GM19043 (cell line): Measurements from ENCODE around the gene PRPF19.
A peak's percentile ranks its signal among the peaks of the same experiment; 100 is the strongest.

Source experiments
- ATAC-seq: cut with Tn5 transposase; IDR thresholded peaks from one replicate; pipeline ENCODE4 v1.9.1; 2021; ENCODE audit warnings: low read depth; ENCODE audit not compliant: unreplicated experiment

The PRPF19 gene

DNA sequence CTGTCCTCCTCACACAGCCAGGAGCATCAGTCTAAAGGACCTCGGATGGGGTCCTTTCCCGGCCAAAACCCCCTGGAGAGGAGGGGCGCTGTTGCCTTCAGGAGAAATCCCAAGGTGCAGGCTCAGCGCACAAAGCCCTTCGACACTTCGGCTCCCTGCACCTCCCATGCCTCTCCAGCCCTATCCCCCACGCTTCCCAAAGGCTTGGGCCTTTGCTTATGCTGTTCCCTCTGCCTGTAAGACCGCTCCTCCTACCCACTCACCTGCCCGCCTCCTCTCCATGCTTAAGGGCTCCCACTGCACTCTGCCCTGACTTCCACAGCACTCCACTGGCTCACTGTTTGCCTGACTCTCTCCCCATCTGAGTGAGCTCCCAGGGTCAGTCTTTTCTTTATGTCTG is 32.1 kb upstream of the PRPF19 start:
- no peak for ATAC-seq

DNA sequence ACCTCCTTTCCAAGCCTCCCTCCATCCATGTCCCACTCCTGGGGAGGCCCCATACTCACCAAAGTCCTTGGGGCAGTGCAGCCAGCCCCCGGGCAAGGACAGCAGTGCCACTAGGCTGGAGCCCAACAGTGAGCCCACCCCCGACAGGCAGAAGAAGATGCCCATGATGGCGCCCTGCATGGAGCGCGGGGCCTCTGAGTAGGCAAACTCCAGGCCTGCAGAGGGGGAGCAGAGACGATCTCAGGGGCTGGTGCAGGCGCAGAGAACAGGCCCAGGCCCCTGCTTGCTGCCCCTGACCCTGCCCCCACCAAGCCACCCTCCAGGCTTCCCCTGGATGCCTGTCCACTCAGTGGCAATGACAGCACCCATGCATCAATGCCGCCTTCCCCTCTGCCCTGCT is 31.4 kb upstream of the PRPF19 start:
- no peak for ATAC-seq

- no peak for ATAC-seq
Observed at GRCh38 chr11:60937144-60937527, 30.8 kb upstream of the PRPF19 start.

DNA sequence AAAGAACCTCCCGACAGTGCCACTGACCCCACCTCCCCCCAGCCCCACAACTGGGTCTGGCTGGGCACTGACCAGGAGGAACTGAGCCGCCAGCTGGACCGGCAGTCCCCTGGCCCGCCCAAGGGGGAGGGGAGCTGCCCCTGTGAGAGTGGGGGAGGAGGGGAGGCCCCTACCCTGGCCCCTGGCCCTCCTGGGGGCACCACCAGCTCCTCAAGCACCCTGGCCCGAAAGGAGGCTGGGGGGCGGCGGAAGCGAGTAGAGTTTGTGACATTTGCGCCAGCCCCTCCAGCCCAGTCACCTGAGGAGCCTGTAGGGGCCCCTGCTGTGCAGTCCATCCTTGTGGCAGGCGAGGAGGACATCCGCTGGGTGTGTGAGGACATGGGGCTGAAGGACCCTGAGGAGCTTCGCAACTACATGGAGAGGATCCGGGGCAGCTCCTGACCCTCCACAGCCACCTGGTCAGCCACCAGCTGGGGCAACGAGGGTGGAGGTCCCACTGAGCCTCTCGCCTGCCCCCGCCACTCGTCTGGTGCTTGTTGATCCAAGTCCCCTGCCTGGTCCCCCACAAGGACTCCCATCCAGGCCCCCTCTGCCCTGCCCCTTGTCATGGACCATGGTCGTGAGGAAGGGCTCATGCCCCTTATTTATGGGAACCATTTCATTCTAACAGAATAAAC is 30.2 kb upstream of the PRPF19 start:
- no peak for ATAC-seq

DNA sequence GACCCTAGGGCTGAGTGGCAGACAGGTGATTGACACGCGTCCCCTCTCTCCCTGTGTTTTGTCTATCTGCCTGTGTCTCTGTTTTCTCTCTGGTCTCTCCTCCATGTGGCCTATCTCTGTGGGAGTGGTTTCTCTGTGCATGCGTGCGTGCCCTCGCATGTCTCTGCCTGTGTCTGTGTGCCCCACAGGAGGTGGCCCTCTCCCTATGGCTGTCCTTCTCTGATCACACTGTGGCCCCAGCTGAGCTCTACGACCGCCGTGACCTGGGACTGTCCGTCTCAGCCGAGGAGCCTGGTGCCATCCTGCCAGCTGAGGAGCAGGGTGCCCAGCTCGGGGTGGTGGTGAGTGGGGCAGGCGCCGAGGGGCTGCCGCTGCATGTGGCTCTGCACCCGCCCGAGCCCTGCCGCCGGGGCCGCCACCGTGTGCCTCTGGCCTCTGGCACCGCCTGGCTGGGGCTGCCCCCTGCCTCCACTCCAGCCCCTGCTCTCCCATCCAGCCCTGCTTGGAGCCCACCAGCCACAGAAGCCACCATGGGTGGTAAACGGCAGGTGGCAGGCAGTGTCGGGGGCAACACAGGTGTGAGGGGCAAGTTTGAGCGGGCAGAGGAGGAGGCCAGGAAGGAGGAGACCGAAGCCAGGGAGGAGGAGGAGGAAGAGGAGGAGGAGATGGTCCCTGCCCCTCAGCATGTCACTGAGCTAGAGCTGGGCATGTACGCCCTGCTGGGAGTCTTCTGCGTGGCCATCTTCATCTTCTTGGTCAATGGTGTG is 29.5 kb upstream of the PRPF19 start:
- no peak for ATAC-seq

GRCh38 chr11:60934790-60935605 is 28.6 kb upstream of the PRPF19 start:
- no peak for ATAC-seq

GRCh38 chr11:60934124-60934789 is 27.9 kb upstream of the PRPF19 start:
- no peak for ATAC-seq

DNA sequence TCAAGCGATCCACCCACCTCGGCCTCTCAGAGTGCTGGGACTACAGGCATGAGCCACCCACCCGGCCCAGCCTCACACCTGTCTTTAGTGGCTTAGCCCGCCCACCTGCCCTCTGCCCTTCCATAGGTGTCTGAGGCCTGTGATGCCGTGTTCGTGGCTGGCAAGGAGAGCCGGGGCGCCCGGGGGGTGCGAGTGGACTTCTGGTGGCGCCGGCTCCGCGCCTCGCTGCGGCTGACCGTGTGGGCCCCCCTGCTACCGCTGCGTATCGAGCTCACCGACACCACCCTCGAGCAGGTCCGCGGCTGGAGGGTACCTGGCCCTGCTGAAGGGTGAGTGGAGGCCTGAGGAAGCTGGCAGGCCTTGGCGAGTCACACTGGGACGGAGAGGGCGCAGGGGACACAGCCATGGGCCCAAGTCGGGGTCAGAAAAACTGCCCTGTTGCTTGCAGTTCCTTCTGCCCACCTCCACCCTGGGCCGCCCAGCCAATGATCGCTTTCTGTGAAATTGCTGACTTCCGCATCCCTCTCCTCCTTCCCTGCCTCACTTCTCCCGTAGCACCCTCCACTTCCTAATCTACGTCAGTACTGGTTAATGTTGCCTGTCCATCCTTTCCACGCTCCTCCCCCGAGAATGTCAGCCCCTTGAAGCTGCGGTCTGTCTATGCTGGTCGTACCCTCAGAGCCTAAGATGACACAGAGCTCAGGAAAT is 27.2 kb upstream of the PRPF19 start:
- no peak for ATAC-seq

GRCh38 chr11:60932605-60933356 is 26.4 kb upstream of the PRPF19 start:
- peak; percentile 59 for ATAC-seq

DNA sequence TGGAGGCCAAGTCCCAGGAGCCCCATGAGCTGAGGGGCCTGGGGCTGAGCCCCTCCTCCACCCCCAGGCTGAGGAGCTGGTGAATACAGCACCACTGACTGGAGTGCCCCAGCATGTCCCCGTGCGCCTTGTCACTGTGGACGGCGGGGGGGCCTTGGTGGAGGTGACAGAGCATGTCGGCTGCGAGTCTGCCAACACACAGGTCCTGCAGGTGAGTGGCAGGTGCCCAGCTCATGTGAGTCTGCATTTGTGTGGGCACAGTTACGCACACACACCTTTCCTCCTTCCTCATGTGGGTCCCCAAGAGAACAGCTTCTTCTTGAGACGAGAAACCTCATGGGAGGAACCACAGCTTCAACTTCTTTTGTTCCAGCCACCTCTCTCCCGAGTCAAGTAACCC is 25.5 kb upstream of the PRPF19 start:
- ATAC-seq, result no peak

DNA sequence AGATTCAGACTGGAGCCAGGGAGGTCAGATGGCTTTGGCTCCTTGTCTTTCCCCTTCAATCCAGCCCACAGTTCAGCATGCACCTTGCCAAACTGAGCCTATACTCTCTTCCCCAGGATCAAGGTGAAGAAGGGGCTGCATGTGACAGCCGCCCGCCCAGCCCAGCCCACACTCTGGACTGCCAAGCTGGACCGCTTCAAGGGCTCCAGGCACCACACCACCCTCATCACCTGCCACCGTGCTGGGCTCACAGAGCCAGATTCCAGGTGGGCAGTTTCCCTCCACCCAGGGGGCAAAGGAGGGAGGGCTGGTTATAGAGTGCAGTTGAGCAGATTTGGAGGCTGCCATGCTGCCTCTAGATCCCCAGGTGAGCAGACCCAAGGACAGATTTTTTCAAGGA is 24.0 kb upstream of the PRPF19 start:
- ATAC-seq, result no peak

GRCh38 chr11:60929764-60930163 is 23.4 kb upstream of the PRPF19 start:
- ATAC-seq, result no peak

DNA sequence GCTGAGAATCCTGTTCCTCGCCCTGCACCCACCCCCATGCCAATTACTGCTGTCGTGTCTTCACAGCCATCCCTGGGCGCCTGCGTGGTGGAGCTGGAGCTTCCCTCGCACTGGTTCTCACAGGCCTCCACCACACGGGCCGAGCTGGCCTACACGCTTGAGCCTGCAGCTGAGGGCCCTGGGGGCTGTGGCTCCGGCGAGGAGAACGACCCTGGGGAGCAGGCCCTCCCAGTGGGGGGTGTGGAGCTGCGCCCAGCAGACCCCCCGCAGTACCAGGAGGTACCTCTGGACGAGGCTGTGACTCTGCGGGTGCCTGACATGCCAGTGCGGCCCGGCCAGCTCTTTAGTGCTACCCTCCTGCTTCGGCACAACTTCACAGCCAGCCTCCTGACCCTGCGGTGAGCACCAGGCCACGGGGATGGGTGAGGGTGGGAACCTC is 22.2 kb upstream of the PRPF19 start:
- no peak for ATAC-seq

DNA sequence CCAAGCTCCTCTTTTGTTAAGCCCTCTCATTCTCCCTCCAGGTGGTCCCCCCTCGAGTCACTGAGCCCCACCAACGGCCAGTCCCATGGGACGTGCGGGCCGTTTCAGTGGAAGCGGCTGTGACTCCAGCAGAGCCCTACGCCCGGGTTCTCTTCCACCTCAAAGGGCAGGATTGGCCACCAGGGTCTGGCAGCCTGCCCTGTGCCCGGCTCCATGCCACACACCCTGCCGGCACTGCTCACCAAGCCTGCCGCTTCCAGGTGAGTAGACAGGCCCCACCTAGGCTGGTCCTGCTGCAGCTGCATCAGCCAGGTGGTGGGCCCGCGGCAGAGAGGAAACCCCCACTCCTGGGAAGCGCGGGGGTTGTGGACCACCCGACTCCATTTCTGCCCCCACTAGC is 21.2 kb upstream of the PRPF19 start:
- no peak for ATAC-seq

DNA sequence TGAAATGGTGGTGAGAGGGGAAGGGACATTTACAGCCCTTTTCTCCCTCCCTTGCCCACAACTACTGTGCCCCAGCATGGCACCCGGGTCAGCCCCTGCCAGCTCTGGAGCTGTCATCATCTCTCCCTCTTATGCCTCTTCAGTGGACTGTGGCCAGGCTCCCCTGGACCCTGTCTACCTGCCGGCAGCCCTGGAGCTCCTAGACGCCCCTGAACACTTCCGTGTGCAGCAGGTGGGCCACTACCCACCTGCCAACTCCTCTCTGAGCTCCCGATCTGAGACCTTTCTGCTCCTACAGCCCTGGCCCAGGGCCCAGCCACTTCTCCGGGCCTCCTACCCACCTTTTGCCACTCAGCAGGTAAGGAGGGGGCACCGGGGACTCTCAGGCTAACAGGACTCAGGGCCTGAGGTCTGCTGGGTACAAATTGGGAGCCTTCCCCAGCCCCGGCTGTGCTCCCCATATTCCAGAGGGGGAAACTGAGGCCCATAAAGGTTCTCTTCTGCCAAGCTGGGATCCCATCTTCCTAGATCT is 20.7 kb upstream of the PRPF19 start:
- no peak for ATAC-seq

DNA sequence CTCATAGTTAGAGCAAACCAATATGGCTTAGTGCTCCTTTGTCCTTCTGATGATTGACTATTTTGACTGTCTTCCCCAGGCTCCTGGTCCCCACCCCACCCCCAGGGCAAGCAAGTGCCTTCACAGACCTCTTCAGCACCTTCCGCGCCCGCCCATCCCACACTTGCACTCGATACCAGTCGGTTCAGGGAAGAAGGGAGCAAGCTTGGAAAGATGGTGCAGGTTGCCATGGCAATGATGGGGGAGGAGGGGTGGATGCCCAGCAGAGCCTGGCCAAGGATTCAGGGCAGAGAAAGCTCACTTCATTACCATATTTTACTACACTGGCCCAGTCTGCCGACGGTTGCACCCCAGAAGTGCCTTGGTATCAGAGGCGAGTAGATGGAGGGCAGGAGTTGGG is 20.1 kb upstream of the PRPF19 start:
- ATAC-seq, result no peak

GRCh38 chr11:60925868-60926267 is 19.5 kb upstream of the PRPF19 start:
- ATAC-seq, result no peak

DNA sequence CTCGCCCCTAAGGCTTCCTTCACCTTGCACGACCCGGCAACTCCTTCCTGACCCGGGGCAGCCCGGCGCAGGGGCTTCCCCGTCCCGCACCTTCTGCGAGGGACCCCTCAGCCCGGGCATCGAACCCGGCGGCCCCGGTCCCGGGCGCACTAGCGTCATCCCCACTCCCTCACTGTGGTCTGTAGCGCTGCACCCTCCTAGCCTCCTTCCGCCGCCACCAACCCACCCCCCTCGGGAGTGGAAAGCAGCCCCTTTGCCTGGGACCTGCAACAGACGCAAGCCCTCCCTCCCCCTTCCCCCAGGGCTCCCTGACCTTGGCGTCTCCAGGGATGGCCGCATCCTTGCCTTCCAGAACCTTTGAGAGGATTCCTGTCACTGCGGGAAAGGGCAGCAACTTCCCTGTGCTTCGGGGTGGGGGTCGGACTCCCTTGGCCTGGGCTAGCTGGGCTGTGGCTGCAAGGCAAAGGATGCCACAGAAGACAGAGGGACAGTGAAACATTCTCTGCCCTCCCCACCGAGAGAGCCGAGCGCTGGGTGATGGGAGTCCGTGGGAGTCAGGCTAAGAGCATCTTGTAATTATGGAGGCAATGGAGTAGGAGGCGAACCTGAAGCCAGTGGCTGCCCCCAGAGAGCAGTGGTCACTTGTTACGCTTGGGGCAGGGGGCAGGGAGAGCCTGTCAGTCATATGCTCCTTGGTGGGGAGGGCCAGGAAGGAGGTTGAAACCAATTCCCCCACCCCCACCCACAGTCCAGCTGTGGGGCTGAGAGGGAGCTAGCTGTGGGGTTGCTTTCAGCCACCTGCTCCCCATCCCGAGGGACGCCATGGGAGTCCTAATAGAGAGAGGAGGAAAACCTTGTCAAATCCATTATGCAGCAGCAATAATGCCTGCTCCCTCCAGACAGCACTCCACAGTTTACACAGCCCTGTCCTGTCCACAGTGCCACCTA is 18.8 kb upstream of the PRPF19 start:
- no peak for ATAC-seq
